ENCODE results near the gene SUMF1. TPM values are rescaled to one million over a fixed set of nuclear protein-coding genes. Genes with fewer than 3 reads are reported as not detected.

The SUMF1 gene
- total RNA-seq, 1 experiment from 2014 or later, result 26.6 TPM

DNA sequence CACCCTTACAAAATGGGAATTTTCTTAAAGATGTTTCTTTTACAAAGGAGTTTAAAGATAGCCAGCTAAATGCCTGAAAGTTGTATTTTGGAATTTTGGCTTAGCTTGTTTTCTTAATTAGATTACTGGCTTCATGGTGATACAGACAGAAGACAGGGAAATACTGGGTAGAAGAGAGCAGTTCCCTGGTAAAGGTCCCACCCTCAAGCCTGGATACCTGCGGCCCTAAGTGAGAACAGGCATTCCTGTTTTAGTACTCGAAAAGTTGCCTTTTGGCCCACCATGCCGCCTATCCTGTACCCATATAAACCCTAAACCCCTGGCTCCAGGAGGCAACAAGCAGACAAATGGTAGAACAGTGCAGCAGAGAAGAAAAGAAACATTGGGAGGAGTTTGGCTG lies 134.5 kb downstream of the SUMF1 start:
- H3K4me1 ChIP-seq (ENCODE audit: control insufficient read depth in 1 of 2, insufficient read depth in 2 of 2, low read length in 2 of 2), result no peaks in the 10 kb centered on the region
- ATAC-seq (no peak), DNase-seq (ENCODE audit: low read depth, low spot score) (no peak)
- no peak overlapping the region for H2AFZ ChIP-seq (ENCODE audit: low read depth, low read length, poor library complexity, severe bottlenecking)
- no peak for TF ChIP-seq POLR2A (IDR thresholded peaks at IDR 0.05; ENCODE audit: borderline replicate concordance, extremely low read depth, insufficient read depth, insufficient read length)
- no peak for TF ChIP-seq SP1 (IDR thresholded peaks at IDR 0.05; ENCODE audit: low read depth)
- no peak for TF ChIP-seq RAD21 (IDR thresholded peaks at IDR 0.05; ENCODE audit: low read depth)
- no peak for TF ChIP-seq JUND (IDR thresholded peaks at IDR 0.05)
- TF ChIP-seq EZH2phosphoT487 (IDR thresholded peaks at IDR 0.05; ENCODE audit: borderline replicate concordance), result no peak
- TF ChIP-seq, protein P1, sequence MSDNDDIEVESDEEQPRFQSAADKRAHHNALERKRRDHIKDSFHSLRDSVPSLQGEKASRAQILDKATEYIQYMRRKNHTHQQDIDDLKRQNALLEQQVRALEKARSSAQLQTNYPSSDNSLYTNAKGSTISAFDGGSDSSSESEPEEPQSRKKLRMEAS (IDR thresholded peaks at IDR 0.05), result no peak
- TF ChIP-seq YY1 (IDR thresholded peaks at IDR 0.05; ENCODE audit: extremely low read depth, insufficient replicate concordance, low read depth, low read length), result no peak
- no peak for TF ChIP-seq ZNF274 (IDR thresholded peaks at IDR 0.05; ENCODE audit: low read depth, low read length)
- H3K79me2 ChIP-seq (ENCODE audit: insufficient read depth, low read length), result no peaks in the 10 kb centered on the region
- ChIA-PET POLR2A (no interaction called here), CTCF (no interaction called here), RAD21 (ENCODE audit: low non-redundant PET in 1 of 2, low total read pairs in 2 of 2, uncharacterized antibody in 2 of 2, unreplicated experiment in 2 of 2) (no interaction called here)
- H3K27me3 ChIP-seq (ENCODE audit: insufficient read depth, low read length), result no peaks in the 10 kb centered on the region
- no peaks in the 10 kb centered on the region for H4K20me1 ChIP-seq (ENCODE audit: insufficient read depth)
- H3K9me3 ChIP-seq (ENCODE audit: control insufficient read depth in 1 of 2, insufficient read depth in 1 of 2, low read depth in 1 of 2, low read length in 2 of 2), result peaks cover 0 to 3% of the 10 kb centered on the region in 2 experiments; a peak in 1 of 4 replicates
- intact Hi-C loops (cut with micrococcal nuclease), result loop anchor here (5.0 kb wide), 1 partner anchor 300 kb away; no protein-coding TSS in a partner anchor
- no TSS peak for BruUV-seq (replicated peaks)
- H3K9ac ChIP-seq (ENCODE audit: low read length), result no peak overlapping the region
- no peak overlapping the region for H3K27ac ChIP-seq (ENCODE audit: low read depth, low read length)
- no peaks in the 10 kb centered on the region for H3K9me2 ChIP-seq (ENCODE audit: insufficient read depth)
- H3K36me3 ChIP-seq (ENCODE audit: control insufficient read depth in 1 of 2, insufficient read depth in 2 of 2, low read length in 2 of 2), result no peaks in the 10 kb centered on the region
- no peak overlapping the region for H3K4me2 ChIP-seq (ENCODE audit: low read length)
- no peak overlapping the region for H3K4me3 ChIP-seq (replicated peaks in 1 of 2; ENCODE audit: low read depth in 1 of 2, low read length in 2 of 2)

- Histone ChIP-seq H3K79me2 (ENCODE audit: insufficient read depth, low read length) (no peaks in the 10 kb centered on the region), H2AFZ (ENCODE audit: low read depth, low read length, poor library complexity, severe bottlenecking) (no peak overlapping the region), H3K4me1 (ENCODE audit: control insufficient read depth in 1 of 2, insufficient read depth in 2 of 2, low read length in 2 of 2) (no peaks in the 10 kb centered on the region), H3K27me3 (ENCODE audit: insufficient read depth, low read length) (no peaks in the 10 kb centered on the region), H3K9ac (ENCODE audit: low read length) (no peak overlapping the region), H3K4me3 (replicated peaks in 1 of 2; ENCODE audit: low read depth in 1 of 2, low read length in 2 of 2) (no peak overlapping the region), H4K20me1 (ENCODE audit: insufficient read depth) (no peaks in the 10 kb centered on the region), H3K36me3 (ENCODE audit: control insufficient read depth in 1 of 2, insufficient read depth in 2 of 2, low read length in 2 of 2) (no peaks in the 10 kb centered on the region), H3K9me2 (ENCODE audit: insufficient read depth) (no peaks in the 10 kb centered on the region), H3K9me3 (ENCODE audit: control insufficient read depth in 1 of 2, insufficient read depth in 1 of 2, low read depth in 1 of 2, low read length in 2 of 2) (peaks cover 0 to 3% of the 10 kb centered on the region in 2 experiments; a peak in 1 of 4 replicates), H3K4me2 (ENCODE audit: low read length) (no peak overlapping the region), H3K27ac (ENCODE audit: low read depth, low read length) (no peak overlapping the region)
- BruUV-seq (replicated peaks), result no TSS peak
- RAD21 ChIA-PET (ENCODE audit: low non-redundant PET in 1 of 2, low total read pairs in 2 of 2, uncharacterized antibody in 2 of 2, unreplicated experiment in 2 of 2), result no interaction called here
- intact Hi-C loops (cut with micrococcal nuclease), result loop anchor here (5.0 kb wide), 1 partner anchor 300 kb away; no protein-coding TSS in a partner anchor
- POLR2A ChIA-PET, result no interaction called here
- no peak for DNase-seq (ENCODE audit: low read depth, low spot score)
- ATAC-seq, result no peak
- CTCF ChIA-PET, result no interaction called here
- TF ChIP-seq EZH2phosphoT487 (IDR thresholded peaks at IDR 0.05; ENCODE audit: borderline replicate concordance) (no peak), ZNF274 (IDR thresholded peaks at IDR 0.05; ENCODE audit: low read depth, low read length) (no peak), SP1 (IDR thresholded peaks at IDR 0.05; ENCODE audit: low read depth) (no peak), TCF7L2 (IDR thresholded peaks at IDR 0.05; ENCODE audit: borderline replicate concordance, extremely low read depth, insufficient read depth, insufficient read length) (no peak), JUND (IDR thresholded peaks at IDR 0.05) (no peak), CEBPB (IDR thresholded peaks at IDR 0.05; ENCODE audit: low read depth) (no peak), EZH2 (IDR thresholded peaks at IDR 0.05) (no peak), REST (IDR thresholded peaks at IDR 0.05; ENCODE audit: low read depth) (no peak)
- TF ChIP-seq, protein P2, sequence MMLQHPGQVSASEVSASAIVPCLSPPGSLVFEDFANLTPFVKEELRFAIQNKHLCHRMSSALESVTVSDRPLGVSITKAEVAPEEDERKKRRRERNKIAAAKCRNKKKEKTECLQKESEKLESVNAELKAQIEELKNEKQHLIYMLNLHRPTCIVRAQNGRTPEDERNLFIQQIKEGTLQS (IDR thresholded peaks at IDR 0.05), result no peak
- TF ChIP-seq, protein P1 (IDR thresholded peaks at IDR 0.05), result no peak
- TF ChIP-seq, protein P3, sequence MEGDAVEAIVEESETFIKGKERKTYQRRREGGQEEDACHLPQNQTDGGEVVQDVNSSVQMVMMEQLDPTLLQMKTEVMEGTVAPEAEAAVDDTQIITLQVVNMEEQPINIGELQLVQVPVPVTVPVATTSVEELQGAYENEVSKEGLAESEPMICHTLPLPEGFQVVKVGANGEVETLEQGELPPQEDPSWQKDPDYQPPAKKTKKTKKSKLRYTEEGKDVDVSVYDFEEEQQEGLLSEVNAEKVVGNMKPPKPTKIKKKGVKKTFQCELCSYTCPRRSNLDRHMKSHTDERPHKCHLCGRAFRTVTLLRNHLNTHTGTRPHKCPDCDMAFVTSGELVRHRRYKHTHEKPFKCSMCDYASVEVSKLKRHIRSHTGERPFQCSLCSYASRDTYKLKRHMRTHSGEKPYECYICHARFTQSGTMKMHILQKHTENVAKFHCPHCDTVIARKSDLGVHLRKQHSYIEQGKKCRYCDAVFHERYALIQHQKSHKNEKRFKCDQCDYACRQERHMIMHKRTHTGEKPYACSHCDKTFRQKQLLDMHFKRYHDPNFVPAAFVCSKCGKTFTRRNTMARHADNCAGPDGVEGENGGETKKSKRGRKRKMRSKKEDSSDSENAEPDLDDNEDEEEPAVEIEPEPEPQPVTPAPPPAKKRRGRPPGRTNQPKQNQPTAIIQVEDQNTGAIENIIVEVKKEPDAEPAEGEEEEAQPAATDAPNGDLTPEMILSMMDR (IDR thresholded peaks at IDR 0.05 in 2 of 3, conservative IDR thresholded peaks at IDR 0.05 in 1 of 3; ENCODE audit: borderline replicate concordance in 1 of 3, insufficient read depth in 1 of 3, low read depth in 2 of 3, low read length in 2 of 3), result no peak
Observed at GRCh38 chr3:4332111-4332510, 135.0 kb downstream of the SUMF1 start.
